GM12874 (cell line): ENCODE results near the gene FKBP3.

Experiments used
- TF ChIP-seq, protein P1 (sequence below): IDR thresholded peaks from 2 replicates; pipeline ENCODE4 v1.5.1; 2011; ENCODE audit warnings: low read depth, mild to moderate bottlenecking, control low read depth, low read length, moderate library complexity; ENCODE audit not compliant: insufficient read depth

FKBP3 gene

DNA sequence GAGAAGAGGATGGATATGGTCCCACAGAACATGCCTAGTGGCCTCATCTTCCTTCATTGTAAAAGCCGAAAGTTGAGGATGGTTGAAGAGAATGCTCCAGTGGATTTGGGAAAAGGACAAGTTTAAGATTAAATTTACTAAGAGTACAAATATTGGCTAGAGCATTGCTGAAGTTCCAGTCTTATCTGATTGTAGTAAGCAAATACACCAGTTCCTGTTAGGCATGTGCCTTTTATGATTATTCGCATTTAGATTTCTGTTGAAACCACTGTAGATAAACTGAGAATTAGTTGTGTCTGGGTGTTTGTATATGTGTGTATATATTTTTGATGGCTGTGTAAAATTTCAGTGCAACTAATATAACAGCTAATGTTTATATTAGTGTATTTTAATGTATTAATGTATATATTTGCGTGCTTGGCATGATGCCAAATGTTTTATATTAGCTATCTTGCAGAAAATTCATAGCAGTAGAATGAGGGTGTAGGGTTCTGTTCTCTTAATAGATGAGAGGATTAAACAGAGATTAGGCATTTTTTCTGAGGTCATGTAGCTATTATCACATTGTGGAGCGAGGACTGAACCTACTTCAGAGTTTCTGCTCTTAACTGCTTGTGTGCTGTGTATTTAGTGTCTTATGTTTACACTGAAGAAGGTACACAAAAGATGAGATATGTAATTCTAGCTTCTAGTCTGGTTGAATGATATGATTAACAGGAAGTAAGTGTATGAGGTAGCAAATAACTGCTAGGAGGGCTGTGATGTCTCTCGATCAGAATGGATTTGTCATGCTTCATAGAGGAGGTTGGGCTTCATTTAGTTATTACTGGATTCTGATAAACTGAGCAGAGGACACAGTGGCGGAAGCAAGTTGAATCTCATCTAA, 21.1 kb downstream of the FKBP3 start:
- TF ChIP-seq, protein P1, sequence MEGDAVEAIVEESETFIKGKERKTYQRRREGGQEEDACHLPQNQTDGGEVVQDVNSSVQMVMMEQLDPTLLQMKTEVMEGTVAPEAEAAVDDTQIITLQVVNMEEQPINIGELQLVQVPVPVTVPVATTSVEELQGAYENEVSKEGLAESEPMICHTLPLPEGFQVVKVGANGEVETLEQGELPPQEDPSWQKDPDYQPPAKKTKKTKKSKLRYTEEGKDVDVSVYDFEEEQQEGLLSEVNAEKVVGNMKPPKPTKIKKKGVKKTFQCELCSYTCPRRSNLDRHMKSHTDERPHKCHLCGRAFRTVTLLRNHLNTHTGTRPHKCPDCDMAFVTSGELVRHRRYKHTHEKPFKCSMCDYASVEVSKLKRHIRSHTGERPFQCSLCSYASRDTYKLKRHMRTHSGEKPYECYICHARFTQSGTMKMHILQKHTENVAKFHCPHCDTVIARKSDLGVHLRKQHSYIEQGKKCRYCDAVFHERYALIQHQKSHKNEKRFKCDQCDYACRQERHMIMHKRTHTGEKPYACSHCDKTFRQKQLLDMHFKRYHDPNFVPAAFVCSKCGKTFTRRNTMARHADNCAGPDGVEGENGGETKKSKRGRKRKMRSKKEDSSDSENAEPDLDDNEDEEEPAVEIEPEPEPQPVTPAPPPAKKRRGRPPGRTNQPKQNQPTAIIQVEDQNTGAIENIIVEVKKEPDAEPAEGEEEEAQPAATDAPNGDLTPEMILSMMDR, result no peak

DNA sequence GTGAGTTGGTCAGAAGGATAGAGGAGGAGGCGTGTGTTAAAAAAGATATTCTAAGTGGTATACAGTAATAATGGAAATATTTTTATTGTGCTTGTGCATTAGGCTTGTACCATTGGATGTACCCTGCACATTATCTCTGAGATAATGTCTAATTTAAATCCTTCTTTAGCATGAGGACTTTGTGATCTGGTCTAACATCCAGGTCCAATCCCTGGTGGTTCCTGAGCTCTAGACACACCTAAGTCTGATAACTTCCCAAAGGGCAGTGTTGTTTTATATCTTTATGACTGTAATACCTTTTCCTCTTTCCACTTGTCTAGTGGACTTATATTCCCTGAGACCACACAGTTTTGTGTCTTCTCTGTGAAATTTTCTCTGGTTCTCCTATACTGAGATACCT, 29.7 kb downstream of the FKBP3 start:
- TF ChIP-seq, protein P1, result no peak

DNA sequence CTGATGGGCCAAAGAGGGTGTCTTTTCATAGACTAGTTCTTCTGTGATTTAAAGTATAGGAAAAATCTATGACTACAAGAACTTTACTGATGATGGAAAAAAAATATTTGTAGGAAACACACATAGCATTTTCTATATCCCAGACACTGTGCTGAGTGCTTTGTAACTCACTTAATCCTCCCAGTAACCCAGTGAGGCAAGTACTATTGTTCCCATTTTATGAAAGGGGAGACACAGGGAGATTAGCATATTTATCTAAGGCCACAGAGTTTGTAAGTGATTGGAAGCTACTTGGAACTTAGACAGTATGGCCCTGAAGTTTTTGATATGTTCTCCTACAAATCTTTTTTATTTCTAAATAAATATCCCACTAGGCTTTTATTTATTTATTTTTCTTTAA, 30.5 kb downstream of the FKBP3 start:
- TF ChIP-seq, protein P1, result no peak

DNA sequence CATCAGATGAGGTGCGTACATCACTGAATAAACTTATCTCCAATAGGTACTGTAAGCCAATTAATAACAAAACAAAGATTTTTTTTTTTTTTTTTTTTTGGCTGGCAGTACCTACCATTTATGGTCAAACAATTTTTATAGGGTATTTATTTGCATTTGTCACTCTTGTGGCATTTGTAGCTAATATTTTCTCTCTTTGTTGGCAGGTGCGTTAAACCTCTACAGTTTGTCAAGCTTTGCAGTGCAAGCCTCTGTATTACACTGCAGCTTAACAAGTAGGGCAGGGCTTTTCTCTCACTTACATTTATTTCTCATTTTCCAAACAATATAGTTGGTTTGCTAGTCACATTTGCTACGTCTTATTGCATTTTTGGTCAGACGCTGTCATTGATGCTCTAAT, 38.1 kb downstream of the FKBP3 start:
- TF ChIP-seq, protein P1, result no peak

DNA sequence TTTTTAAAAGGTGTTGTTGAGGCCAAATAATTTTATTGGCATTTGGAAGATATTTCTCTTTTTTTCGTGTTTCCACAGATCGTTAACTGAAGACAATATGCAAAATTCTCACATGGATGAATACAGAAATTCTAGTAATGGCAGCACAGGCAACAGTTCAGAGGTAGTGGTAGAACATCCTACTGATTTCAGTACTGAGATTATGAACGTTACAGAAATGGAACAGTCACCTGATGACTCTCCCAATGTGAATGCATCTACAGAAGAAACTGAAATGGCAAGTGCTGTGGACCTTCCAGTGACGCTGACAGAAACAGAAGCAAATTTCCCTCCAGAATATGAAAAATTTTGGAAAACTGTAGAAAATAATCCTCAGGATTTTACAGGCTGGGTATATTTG, 39.1 kb downstream of the FKBP3 start:
- TF ChIP-seq, protein P1, result no peak

DNA sequence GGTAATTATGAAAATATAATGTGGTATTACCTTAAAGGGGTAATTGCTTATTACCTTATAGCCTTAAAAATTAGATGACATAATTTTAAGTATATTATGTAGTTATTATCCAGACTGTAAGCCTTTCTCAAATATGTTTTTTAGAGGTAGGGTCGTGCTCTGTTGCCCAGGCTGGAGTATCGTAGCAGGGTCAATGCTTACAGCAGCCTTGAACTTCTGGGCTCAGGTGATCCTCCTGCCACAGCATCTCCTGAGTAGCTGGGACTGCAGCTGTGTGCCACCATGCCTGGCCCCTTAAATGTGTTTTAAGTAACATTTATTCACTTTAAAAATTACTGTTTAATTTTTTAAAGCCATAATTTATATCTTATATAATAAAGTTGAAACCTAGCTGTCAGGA, 40.0 kb downstream of the FKBP3 start:
- TF ChIP-seq, protein P1, result no peak

DNA sequence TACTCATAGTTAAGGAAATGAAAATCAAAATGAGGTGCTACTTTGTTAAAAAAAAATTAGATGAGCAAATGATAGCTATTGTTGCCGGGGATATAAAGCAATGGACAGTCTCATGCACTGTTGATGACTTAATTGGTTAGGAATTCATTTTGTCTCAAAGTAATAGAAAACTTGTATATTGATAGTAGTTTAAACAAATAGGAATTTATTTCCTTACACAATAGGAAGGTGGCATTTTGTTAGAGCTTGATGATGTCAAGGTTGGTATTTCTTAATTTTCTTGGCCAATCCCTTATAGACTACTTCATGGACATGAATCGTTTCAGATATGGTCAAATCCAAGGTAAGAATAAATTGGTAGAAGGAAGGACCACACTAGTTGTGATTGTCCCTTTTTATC, 42.6 kb downstream of the FKBP3 start:
- TF ChIP-seq, protein P1, result no peak
